ENCODE data around the gene IGSF21.

DNA sequence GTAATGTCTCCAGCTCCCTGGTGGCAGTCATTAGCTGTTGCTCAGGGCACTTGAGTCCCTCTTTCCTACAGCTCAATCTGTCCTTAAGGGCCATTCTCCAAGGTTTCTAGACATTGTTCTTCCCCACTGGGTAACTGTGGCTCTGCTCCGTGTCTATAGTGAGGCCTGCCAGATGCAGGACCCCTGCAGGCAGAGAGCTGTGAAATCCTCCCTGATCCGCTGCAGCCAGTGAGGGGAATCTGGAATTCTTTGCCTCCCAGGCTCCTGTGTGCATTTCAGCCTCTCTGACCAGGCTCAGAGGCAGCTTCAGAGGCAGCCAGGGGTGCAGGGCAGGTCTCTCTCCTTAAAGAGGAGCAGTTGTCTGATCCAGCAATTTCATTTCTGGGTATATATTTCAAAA, 14.4 kb upstream of the IGSF21 start:
- TF ChIP-seq, protein P1, sequence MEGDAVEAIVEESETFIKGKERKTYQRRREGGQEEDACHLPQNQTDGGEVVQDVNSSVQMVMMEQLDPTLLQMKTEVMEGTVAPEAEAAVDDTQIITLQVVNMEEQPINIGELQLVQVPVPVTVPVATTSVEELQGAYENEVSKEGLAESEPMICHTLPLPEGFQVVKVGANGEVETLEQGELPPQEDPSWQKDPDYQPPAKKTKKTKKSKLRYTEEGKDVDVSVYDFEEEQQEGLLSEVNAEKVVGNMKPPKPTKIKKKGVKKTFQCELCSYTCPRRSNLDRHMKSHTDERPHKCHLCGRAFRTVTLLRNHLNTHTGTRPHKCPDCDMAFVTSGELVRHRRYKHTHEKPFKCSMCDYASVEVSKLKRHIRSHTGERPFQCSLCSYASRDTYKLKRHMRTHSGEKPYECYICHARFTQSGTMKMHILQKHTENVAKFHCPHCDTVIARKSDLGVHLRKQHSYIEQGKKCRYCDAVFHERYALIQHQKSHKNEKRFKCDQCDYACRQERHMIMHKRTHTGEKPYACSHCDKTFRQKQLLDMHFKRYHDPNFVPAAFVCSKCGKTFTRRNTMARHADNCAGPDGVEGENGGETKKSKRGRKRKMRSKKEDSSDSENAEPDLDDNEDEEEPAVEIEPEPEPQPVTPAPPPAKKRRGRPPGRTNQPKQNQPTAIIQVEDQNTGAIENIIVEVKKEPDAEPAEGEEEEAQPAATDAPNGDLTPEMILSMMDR (IDR thresholded peaks at IDR 0.05; ENCODE audit: low read depth, low read length, poor library complexity, severe bottlenecking): no peak
- TF ChIP-seq EZH2phosphoT487 (IDR thresholded peaks at IDR 0.05; ENCODE audit: borderline replicate concordance, low read length): no peak
